Hepatocyte (in vitro differentiated cells): ENCODE results near the gene TMEM40. TPM values are rescaled to one million over a fixed set of nuclear protein-coding genes. Genes with fewer than 3 reads are reported as not detected.
"Not testable (repeated sequence)": the region's sequence is repeated elsewhere in the genome, so short reads cannot be mapped to it uniquely, and the experiment has no call there.

Source experiments
- DNase-seq: peaks from one replicate; pipeline ENCODE4 v3.0.0-alpha.2; 2016; ENCODE audit warnings: low spot score
- H2AFZ ChIP-seq: fragments of 200-600 bp; sonication (generic); 2 replicates; pipeline ENCODE4 v1.6.0; 2016; ENCODE audit warnings: antibody characterized with exemption, mild to moderate bottlenecking
- H3K27ac ChIP-seq: fragments of 200-600 bp; sonication (generic); 2 replicates; pipeline ENCODE4 v1.5.1; 2016; ENCODE audit warnings: mild to moderate bottlenecking
- H3K27me3 ChIP-seq: fragments of 200-600 bp; sonication (generic); 2 replicates; pipeline ENCODE4 v1.6.1; 2016
- H3K36me3 ChIP-seq: fragments of 200-600 bp; sonication (generic); replicated peaks from 2 replicates; pipeline ENCODE4 v1.5.1; 2016; ENCODE audit warnings: low read depth; ENCODE audit not compliant: insufficient read depth
- H3K4me1 ChIP-seq: fragments of 200-600 bp; sonication (generic); 2 replicates; pipeline ENCODE4 v1.5.1; 2016; ENCODE audit warnings: mild to moderate bottlenecking, moderate library complexity; ENCODE audit not compliant: insufficient read depth
- H3K4me2 ChIP-seq: fragments of 200-600 bp; sonication (generic); 2 replicates; pipeline ENCODE4 v1.6.0; 2016
- H3K4me3 ChIP-seq: fragments of 200-600 bp; sonication (generic); 2 replicates; pipeline ENCODE4 v1.5.1; 2016; ENCODE audit warnings: mild to moderate bottlenecking
- H3K79me2 ChIP-seq: fragments of 200-600 bp; sonication (generic); 2 replicates; pipeline ENCODE4 v1.6.0; 2017; ENCODE audit warnings: mild to moderate bottlenecking
- H3K9me2 ChIP-seq: fragments of 200-600 bp; sonication (generic); replicated peaks from 2 replicates; pipeline ENCODE4 v1.6.0; 2017; ENCODE audit warnings: mild to moderate bottlenecking; ENCODE audit not compliant: insufficient read depth
- H3K9me3 ChIP-seq: fragments of 200-600 bp; sonication (generic); 2 replicates; pipeline ENCODE4 v1.5.1; 2016; ENCODE audit warnings: low read depth, mild to moderate bottlenecking
- H4K20me1 ChIP-seq: fragments of 200-600 bp; sonication (generic); 2 replicates; pipeline ENCODE4 v1.6.0; 2016; ENCODE audit warnings: mild to moderate bottlenecking; ENCODE audit not compliant: insufficient read depth, poor library complexity, severe bottlenecking
- EZH2 ChIP-seq: fragments of 200-600 bp; sonication (generic); IDR thresholded peaks from 2 replicates; pipeline ENCODE4 v1.6.1; 2016; ENCODE audit warnings: antibody characterized with exemption, mild to moderate bottlenecking, borderline replicate concordance
- EZH2phosphoT487 ChIP-seq: fragments of 200-600 bp; sonication (generic); IDR thresholded peaks from one replicate; pipeline ENCODE4 v1.6.1; 2018; ENCODE audit warnings: antibody characterized with exemption, mild to moderate bottlenecking, low read depth, moderate library complexity; ENCODE audit not compliant: unreplicated experiment, severe bottlenecking
- WGBS: methylation state at CpG from one replicate; pipeline ENCODE4 v1.1.6; 2016; ENCODE audit warnings: low lambda C conversion rate; ENCODE audit errors: missing lambda C conversion rate; 5-methylcytosine and 5-hydroxymethylcytosine counted together
- polyA plus RNA-seq: library from polyadenylated mRNA; unstranded; fragments of >200 nt; fragmentation: Nextera tagmentation; extraction: Ambion mirVana; gene quantifications from 2 replicates; pipeline ENCODE4 v1.2.1, GENCODE V29; 2016
- total RNA-seq: library from RNA; depleted of rRNA; stranded (reverse); fragments of >200 nt; gene quantifications from 2 replicates; pipeline ENCODE4 v1.2.3, GENCODE V29; 2014
- TF ChIP-seq, protein P1 (sequence below): fragments of 200-600 bp; sonication (generic); IDR thresholded peaks from 2 replicates; pipeline ENCODE4 v1.5.1; 2016; ENCODE audit warnings: antibody characterized with exemption, mild to moderate bottlenecking; ENCODE audit not compliant: poor library complexity

Gene TMEM40
- total and polyA plus RNA-seq, 2 experiments from 2014 or later = 1.6 TPM; not detected in 1

DNA sequence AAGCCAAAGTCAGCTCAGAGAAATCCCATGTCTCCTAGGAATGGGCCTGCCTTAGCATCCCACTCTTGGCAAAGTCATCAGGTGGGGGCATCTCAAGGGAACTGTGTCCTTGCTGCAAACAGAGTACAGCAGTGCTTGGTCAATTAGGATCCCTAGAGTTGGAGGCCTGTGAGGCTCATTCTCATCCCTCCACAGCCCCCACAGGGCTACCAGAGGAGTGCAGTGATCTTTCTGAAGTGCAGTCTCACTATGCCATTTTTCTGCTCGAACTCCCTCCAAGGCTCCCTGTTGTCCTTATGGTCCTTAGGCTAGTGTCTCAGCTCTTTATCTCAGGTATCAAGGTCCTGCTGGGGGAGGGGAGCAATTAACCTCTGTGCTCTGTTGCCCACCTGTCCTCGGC, 31.1 kb downstream of the TMEM40 start:
- Histone ChIP-seq H3K36me3 (no peaks in the 10 kb centered on the region), H3K9me2 (no peaks in the 10 kb centered on the region), H3K27ac (no peak overlapping the region), H3K9me3 (no peaks in the 10 kb centered on the region), H3K4me1 (no peaks in the 10 kb centered on the region), H2AFZ (no peak overlapping the region), H3K4me3 (no peak overlapping the region), H3K4me2 (no peak overlapping the region), H3K79me2 (no peaks in the 10 kb centered on the region), H3K27me3 (no peaks in the 10 kb centered on the region), H4K20me1 (no peaks in the 10 kb centered on the region)
- TF ChIP-seq, protein P1, sequence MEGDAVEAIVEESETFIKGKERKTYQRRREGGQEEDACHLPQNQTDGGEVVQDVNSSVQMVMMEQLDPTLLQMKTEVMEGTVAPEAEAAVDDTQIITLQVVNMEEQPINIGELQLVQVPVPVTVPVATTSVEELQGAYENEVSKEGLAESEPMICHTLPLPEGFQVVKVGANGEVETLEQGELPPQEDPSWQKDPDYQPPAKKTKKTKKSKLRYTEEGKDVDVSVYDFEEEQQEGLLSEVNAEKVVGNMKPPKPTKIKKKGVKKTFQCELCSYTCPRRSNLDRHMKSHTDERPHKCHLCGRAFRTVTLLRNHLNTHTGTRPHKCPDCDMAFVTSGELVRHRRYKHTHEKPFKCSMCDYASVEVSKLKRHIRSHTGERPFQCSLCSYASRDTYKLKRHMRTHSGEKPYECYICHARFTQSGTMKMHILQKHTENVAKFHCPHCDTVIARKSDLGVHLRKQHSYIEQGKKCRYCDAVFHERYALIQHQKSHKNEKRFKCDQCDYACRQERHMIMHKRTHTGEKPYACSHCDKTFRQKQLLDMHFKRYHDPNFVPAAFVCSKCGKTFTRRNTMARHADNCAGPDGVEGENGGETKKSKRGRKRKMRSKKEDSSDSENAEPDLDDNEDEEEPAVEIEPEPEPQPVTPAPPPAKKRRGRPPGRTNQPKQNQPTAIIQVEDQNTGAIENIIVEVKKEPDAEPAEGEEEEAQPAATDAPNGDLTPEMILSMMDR = no peak
- no peak for TF ChIP-seq EZH2phosphoT487
- no peak for TF ChIP-seq EZH2
- no peak for DNase-seq
- WGBS = 58% methylated on average over 2 of the region's 2 CpGs

DNA sequence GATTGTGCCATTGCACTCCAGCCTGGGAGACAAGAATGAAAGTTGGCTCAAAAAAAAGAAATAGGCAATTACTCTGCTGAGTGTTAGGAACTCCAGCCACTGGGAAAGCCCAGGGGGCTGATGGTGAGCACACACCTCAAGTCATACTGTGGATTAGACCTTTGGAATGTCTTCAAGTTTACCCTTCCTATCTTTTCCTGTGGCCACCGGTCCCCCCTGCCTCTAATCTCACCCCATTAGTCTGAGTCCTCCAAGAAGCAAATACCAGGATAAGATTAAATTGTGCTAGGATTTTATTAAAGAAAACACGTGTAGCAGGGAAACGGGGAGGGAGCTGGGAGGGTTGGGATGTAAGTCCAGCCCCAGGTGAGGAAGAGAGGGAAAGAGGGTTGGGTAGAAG, 31.6 kb downstream of the TMEM40 start:
- H2AFZ ChIP-seq = no peak overlapping the region
- TF ChIP-seq, protein P1 = no peak
- TF ChIP-seq EZH2 (no peak), EZH2phosphoT487 (no peak)
- no peaks in the 10 kb centered on the region for H3K9me3 ChIP-seq
- H3K4me2 ChIP-seq = no peak overlapping the region
- no peaks in the 10 kb centered on the region for H3K27me3 ChIP-seq
- H3K4me1 ChIP-seq = no peaks in the 10 kb centered on the region
- H3K36me3 ChIP-seq = no peaks in the 10 kb centered on the region
- no peaks in the 10 kb centered on the region for H4K20me1 ChIP-seq
- H3K9me2 ChIP-seq = no peaks in the 10 kb centered on the region
- DNase-seq = no peak
- H3K79me2 ChIP-seq = no peaks in the 10 kb centered on the region
- no peak overlapping the region for H3K27ac ChIP-seq
- WGBS = 38% methylated on average over 3 of the region's 3 CpGs
- H3K4me3 ChIP-seq = no peak overlapping the region

DNA sequence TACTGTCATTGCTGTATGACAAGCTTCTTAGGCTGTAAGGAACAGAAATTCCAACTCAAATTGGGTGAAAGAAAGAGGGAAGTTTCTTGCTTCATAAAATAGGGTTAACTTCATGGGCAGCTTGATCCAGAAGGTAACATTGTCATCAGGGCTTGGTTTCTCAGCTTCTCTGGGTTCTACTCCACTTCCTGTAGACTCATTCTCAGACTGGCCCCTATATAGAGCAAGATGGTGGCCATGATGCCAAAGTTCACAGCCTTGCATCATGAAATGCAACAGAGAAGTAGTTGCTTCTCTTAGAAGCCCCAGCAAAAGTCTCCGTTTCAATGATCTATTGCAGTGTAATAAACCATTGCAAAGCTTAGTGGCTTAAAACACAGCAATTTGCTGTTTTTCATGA, 33.6 kb downstream of the TMEM40 start:
- Histone ChIP-seq H4K20me1 (no peaks in the 10 kb centered on the region), H3K79me2 (no peaks in the 10 kb centered on the region), H2AFZ (no peak overlapping the region), H3K4me1 (no peaks in the 10 kb centered on the region), H3K27me3 (no peaks in the 10 kb centered on the region), H3K9me2 (no peaks in the 10 kb centered on the region), H3K36me3 (no peaks in the 10 kb centered on the region), H3K4me2 (no peak overlapping the region), H3K9me3 (no peaks in the 10 kb centered on the region), H3K4me3 (no peak overlapping the region), H3K27ac (no peak overlapping the region)
- no peak for TF ChIP-seq EZH2
- TF ChIP-seq, protein P1 = no peak
- no peak for TF ChIP-seq EZH2phosphoT487
- DNase-seq = no peak
- 84% methylated on average over 1 of the region's 1 CpG for WGBS

DNA sequence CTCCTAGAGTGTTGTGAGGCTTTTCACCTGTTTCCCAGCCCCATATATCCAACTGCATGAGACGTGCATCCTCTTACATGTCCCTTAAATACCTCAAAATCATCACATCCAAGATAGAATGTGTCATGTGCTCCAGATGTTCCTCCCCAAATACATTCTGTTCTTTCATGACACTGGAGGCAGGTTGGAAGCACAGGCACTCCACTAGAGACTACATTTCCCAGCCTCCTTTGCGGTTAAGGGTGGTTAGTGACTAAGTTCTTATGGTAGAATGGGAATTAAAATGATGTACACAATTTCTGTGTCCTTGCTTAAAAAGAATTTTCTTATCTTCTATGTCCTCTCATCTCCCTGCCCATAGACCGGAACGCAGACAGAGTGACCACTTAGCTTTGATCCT, 34.3 kb downstream of the TMEM40 start:
- no peak for TF ChIP-seq EZH2phosphoT487
- TF ChIP-seq, protein P1 = no peak
- no peak for TF ChIP-seq EZH2
- DNase-seq = no peak
- H3K27me3 ChIP-seq = no peaks in the 10 kb centered on the region
- H3K27ac ChIP-seq = no peak overlapping the region
- H3K4me1 ChIP-seq = no peaks in the 10 kb centered on the region
- WGBS = 84% methylated on average over 4 of the region's 4 CpGs
- no peak overlapping the region for H3K4me2 ChIP-seq
- H3K9me3 ChIP-seq = no peaks in the 10 kb centered on the region
- no peaks in the 10 kb centered on the region for H3K79me2 ChIP-seq
- H3K9me2 ChIP-seq = no peaks in the 10 kb centered on the region
- no peak overlapping the region for H3K4me3 ChIP-seq
- no peaks in the 10 kb centered on the region for H3K36me3 ChIP-seq
- no peaks in the 10 kb centered on the region for H4K20me1 ChIP-seq
- no peak overlapping the region for H2AFZ ChIP-seq

DNA sequence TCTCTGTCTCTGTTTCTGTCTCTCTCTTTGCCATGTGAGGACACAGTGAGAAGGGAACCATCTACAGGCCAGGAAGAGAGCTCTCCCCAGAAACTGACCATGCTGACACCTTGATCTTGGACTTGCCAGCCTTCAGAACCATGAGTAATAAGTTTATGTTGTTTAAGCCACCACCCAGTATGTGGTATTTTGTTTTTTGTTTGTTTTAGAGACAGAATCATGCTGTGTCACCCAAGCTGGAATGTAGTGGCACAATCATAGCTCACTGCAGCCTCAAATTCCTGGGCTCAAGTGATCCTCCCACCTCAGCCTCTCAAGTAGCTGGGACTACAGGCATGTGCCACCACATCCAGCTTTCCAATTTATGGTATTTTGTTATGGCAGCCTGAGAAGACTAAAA, 35.7 kb downstream of the TMEM40 start:
- not testable (repeated sequence) for H3K27me3 ChIP-seq

More for the DNA sequence above, 35.7 kb downstream of the TMEM40 start:
- not testable (repeated sequence) for H3K4me2 ChIP-seq, H3K27ac ChIP-seq, H3K4me1 ChIP-seq, H3K9me2 ChIP-seq, H4K20me1 ChIP-seq, H2AFZ ChIP-seq, H3K36me3 ChIP-seq, H3K79me2 ChIP-seq, H3K4me3 ChIP-seq, H3K9me3 ChIP-seq, DNase-seq
